22Rv1 (cell line): ENCODE results near the gene HDLBP.

Source experiments
- H3K27ac ChIP-seq: fragments of 450-650 bp; 2 replicates; pipeline ENCODE4 v1.5.1; 2017
- CTCF ChIP-seq: fragments of 450-650 bp; IDR thresholded peaks from 2 replicates; pipeline ENCODE4 v1.5.1; 2017; ENCODE audit warnings: mild to moderate bottlenecking
- ZFX ChIP-seq: fragments of 450-650 bp; IDR thresholded peaks from 2 replicates; pipeline ENCODE4 v1.6.1; 2017; ENCODE audit warnings: antibody characterized with exemption, borderline replicate concordance

HDLBP gene

GRCh38 chr2:241309684-241310117 is 5.8 kb downstream of the HDLBP start:
- H3K27ac ChIP-seq: no peak overlapping the region
- TF ChIP-seq ZFX (no peak), CTCF (no peak)

GRCh38 chr2:241308832-241309500 is 6.5 kb downstream of the HDLBP start:
- H3K27ac ChIP-seq: no peak overlapping the region
- TF ChIP-seq ZFX: no peak
- TF ChIP-seq CTCF: no peak

- no peak for TF ChIP-seq CTCF
- no peak for TF ChIP-seq ZFX
- no peak overlapping the region for H3K27ac ChIP-seq
These were observed 7.2 kb downstream of the HDLBP start for GRCh38 chr2:241308267-241308666.

GRCh38 chr2:241307055-241307454 is 8.4 kb downstream of the HDLBP start:
- H3K27ac ChIP-seq: no peak overlapping the region

GRCh38 chr2:241304039-241304670 is 11.3 kb downstream of the HDLBP start:
- TF ChIP-seq CTCF (no peak), ZFX (no peak)
- no peak overlapping the region for H3K27ac ChIP-seq

More at GRCh38 chr2:241307055-241307454, 8.4 kb downstream of the HDLBP start:
- no peak for TF ChIP-seq ZFX
- no peak for TF ChIP-seq CTCF

- TF ChIP-seq CTCF: no peak
- no peak for TF ChIP-seq ZFX
- H3K27ac ChIP-seq: no peak overlapping the region
These were observed 12.5 kb downstream of the HDLBP start for GRCh38 chr2:241302759-241303651.

- no peak for TF ChIP-seq CTCF
- no peak for TF ChIP-seq ZFX
These were observed 13.4 kb downstream of the HDLBP start for GRCh38 chr2:241302083-241302482.

More at GRCh38 chr2:241302083-241302482, 13.4 kb downstream of the HDLBP start:
- no peak overlapping the region for H3K27ac ChIP-seq
